Liver (tissue), 9 donors: Measurements from ENCODE around the gene HLA-DRB1. TPM values are rescaled to one million over a fixed set of nuclear protein-coding genes. Genes with fewer than 3 reads are reported as not detected.

Experiments used
- DNase-seq: peaks from one replicate; pipeline ENCODE4 v3.0.0-alpha.2; 2017; ENCODE audit warnings: low spot score
- H3K27ac ChIP-seq, 2 donors: one replicate each; pipeline ENCODE4 v1.7.0; 2013; ENCODE audit warnings: inconsistent platforms in 2 of 2, low read length in 2 of 2, control low read depth in 1 of 2, low read depth in 1 of 2, mild to moderate bottlenecking in 1 of 2
- H3K27me3 ChIP-seq, 4 donors: one replicate each; pipeline versions ENCODE4 v1.6.1 to v1.7.0; 2013; ENCODE audit warnings: low read length in 3 of 4, inconsistent platforms in 1 of 4, mild to moderate bottlenecking in 1 of 4, moderate library complexity in 1 of 4; ENCODE audit not compliant: control insufficient read depth in 4 of 4, insufficient read depth in 4 of 4
- H3K36me3 ChIP-seq, 4 donors: one replicate each; pipeline versions ENCODE4 v1.6.1 to v1.7.0; 2013; ENCODE audit warnings: low read length in 3 of 4, mild to moderate bottlenecking in 3 of 4, low read depth in 1 of 4, moderate library complexity in 1 of 4; ENCODE audit not compliant: control insufficient read depth in 4 of 4, insufficient read depth in 3 of 4
- H3K4me1 ChIP-seq, 4 donors: one replicate each; pipeline versions ENCODE4 v1.6.1 to v1.7.0; 2013; ENCODE audit warnings: low read length in 3 of 4, mild to moderate bottlenecking in 3 of 4, moderate library complexity in 1 of 4; ENCODE audit not compliant: control insufficient read depth in 4 of 4, insufficient read depth in 4 of 4
- H3K4me3 ChIP-seq, 3 donors: one replicate each; pipeline versions ENCODE4 v1.6.1 to v1.7.0; 2013; ENCODE audit warnings: low read length in 3 of 3, control low read depth in 1 of 3, low read depth in 1 of 3, mild to moderate bottlenecking in 1 of 3
- H3K9ac ChIP-seq, 2 donors: one replicate each; pipeline ENCODE4 v1.7.0; 2013; ENCODE audit warnings: low read length in 2 of 2, mild to moderate bottlenecking in 2 of 2, moderate library complexity in 2 of 2, control low read depth in 1 of 2, low read depth in 1 of 2
- H3K9me3 ChIP-seq, 4 donors: one replicate each; pipeline versions ENCODE4 v1.6.1 to v1.7.0; 2013; ENCODE audit warnings: low read length in 3 of 4; ENCODE audit not compliant: control insufficient read depth in 4 of 4
- EGR1 ChIP-seq, 2 donors: IDR thresholded peaks; 2 replicates each; pipeline ENCODE4 v1.6.1; 2016 to 2018; ENCODE audit warnings: antibody characterized with exemption in 2 of 2, low read depth in 2 of 2
- FOXA1 ChIP-seq: IDR thresholded peaks from 2 replicates; pipeline ENCODE4 v1.6.1; 2016; ENCODE audit warnings: antibody characterized with exemption
- FOXA2 ChIP-seq: IDR thresholded peaks from 2 replicates; pipeline ENCODE4 v1.6.1; 2016; ENCODE audit warnings: antibody characterized with exemption
- GABPA ChIP-seq, 2 donors: IDR thresholded peaks in 1 of 2; conservative IDR thresholded peaks in 1 of 2; 2 replicates each; pipeline ENCODE4 v1.6.1; 2016; ENCODE audit warnings: antibody characterized with exemption in 2 of 2, mild to moderate bottlenecking in 1 of 2, moderate library complexity in 1 of 2
- HNF4A ChIP-seq, 2 donors: conservative IDR thresholded peaks; 2 replicates each; pipeline ENCODE4 v1.6.1; 2016; ENCODE audit warnings: antibody characterized with exemption in 2 of 2, mild to moderate bottlenecking in 2 of 2
- HNF4G ChIP-seq: IDR thresholded peaks from 2 replicates; pipeline ENCODE4 v1.6.1; 2016; ENCODE audit warnings: antibody characterized with exemption
- JUND ChIP-seq, 2 donors: IDR thresholded peaks; 2 replicates each; pipeline ENCODE4 v1.6.1; 2016; ENCODE audit warnings: antibody characterized with exemption in 2 of 2
- NR2F2 ChIP-seq: IDR thresholded peaks from 2 replicates; pipeline ENCODE4 v1.6.1; 2016; ENCODE audit warnings: antibody characterized with exemption
- RAD21 ChIP-seq, 2 donors: IDR thresholded peaks; 2 replicates each; pipeline ENCODE4 v1.6.1; 2016; ENCODE audit warnings: antibody characterized with exemption in 2 of 2, mild to moderate bottlenecking in 2 of 2
- RXRA ChIP-seq, 2 donors: IDR thresholded peaks; 2 replicates each; pipeline ENCODE4 v1.6.1; 2017 to 2018; ENCODE audit warnings: antibody characterized with exemption in 2 of 2, mild to moderate bottlenecking in 1 of 2
- SP1 ChIP-seq: IDR thresholded peaks from 2 replicates; pipeline ENCODE4 v1.6.1; 2018; ENCODE audit warnings: antibody characterized with exemption, mild to moderate bottlenecking
- TAF1 ChIP-seq: conservative IDR thresholded peaks from 2 replicates; pipeline ENCODE4 v1.6.1; 2016; ENCODE audit warnings: antibody characterized with exemption, mild to moderate bottlenecking
- WGBS: extraction: QIAGEN DNeasy Blood & Tissue Kit; methylation state at CpG from one replicate; pipeline ENCODE4 v1.1.7; 2013; 5-methylcytosine and 5-hydroxymethylcytosine counted together
- polyA plus RNA-seq, 2 donors: library from polyadenylated mRNA; stranded (reverse) in 1 of 2; unstranded in 1 of 2; fragments of 200-250 nt in 1 of 2; fragments of >200 nt in 1 of 2; fragmentation: Nextera tagmentation in 1 of 2; extraction: Ambion mirVana in 1 of 2; gene quantifications; one replicate each; pipeline versions ENCODE4 v1.2.1 to v1.2.3, GENCODE V29; 2013 to 2015
- total RNA-seq, 2 donors: library from RNA; depleted of rRNA; stranded (reverse); fragments of >200 nt; gene quantifications; one replicate each; pipeline ENCODE4 v1.2.3, GENCODE V29; 2014
- TF ChIP-seq, protein P1 (sequence below): IDR thresholded peaks from 2 replicates; pipeline ENCODE4 v1.6.1; 2016; ENCODE audit warnings: antibody characterized with exemption
- TF ChIP-seq, protein P2 (sequence below): IDR thresholded peaks from 2 replicates; pipeline ENCODE4 v1.6.1; 2016; ENCODE audit warnings: antibody characterized with exemption
- TF ChIP-seq, protein P3 (sequence below): IDR thresholded peaks from 2 replicates; pipeline ENCODE4 v1.6.1; 2016; ENCODE audit warnings: antibody characterized with exemption
- TF ChIP-seq, protein P4 (sequence below): fragments of 150-350 bp; IDR thresholded peaks from 2 replicates; pipeline ENCODE4 v1.5.1; 2017; ENCODE audit warnings: improper control_type of control experiment, low read depth, low read length; ENCODE audit not compliant: missing input control
- TF ChIP-seq, protein P5 (sequence below): IDR thresholded peaks from 2 replicates; pipeline ENCODE4 v1.6.1; 2016; ENCODE audit warnings: antibody characterized with exemption, mild to moderate bottlenecking
- donor health status: healthy.
- donor health status: healthy.
- donor health status: healthy.
- donor health status: healthy.
- donor health status: healthy.

The HLA-DRB1 gene
- total and polyA plus RNA-seq, 4 donors = 26.0 to 46.1 (median 36.4) TPM

DNA sequence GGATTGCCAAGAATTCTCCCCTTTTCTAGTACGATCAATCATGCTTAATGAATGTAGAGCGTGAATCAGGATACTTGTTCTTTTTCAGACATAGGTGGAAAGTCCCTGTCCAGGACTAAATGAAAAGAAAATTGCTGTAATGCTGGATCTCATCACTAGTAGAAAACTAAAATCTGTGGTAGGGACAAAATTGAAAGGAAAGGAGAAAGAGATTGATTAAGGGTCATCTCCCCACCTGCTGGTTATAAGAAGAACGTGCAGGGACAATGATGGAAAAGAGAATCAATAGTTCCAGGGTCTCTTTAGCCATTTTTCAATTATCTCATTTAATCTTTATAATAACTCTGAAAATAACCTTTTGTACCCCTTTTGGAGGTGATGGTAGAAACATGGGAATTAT, 18.7 kb upstream of the HLA-DRB1 start:
- Histone ChIP-seq H3K4me3 (no peak overlapping the region), H3K4me1 (no peaks in the 10 kb centered on the region), H3K36me3 (no peaks in the 10 kb centered on the region), H3K27me3 (peaks cover 0 to 2% (median 0%) of the 10 kb centered on the region in 4 donors), H3K9ac (no peak overlapping the region), H3K27ac (no peak overlapping the region), H3K9me3 (no peaks in the 10 kb centered on the region)
- 26% methylated on average over 3 of the region's 3 CpGs for WGBS
- no peak for DNase-seq
- no peak for TF ChIP-seq JUND (IDR thresholded peaks at IDR 0.05)
- TF ChIP-seq TAF1 = no peak
- TF ChIP-seq RXRA (IDR thresholded peaks at IDR 0.05) = no peak
- no peak for TF ChIP-seq NR2F2
- no peak for TF ChIP-seq HNF4A (conservative IDR thresholded peaks at IDR 0.05)
- TF ChIP-seq, protein P1, sequence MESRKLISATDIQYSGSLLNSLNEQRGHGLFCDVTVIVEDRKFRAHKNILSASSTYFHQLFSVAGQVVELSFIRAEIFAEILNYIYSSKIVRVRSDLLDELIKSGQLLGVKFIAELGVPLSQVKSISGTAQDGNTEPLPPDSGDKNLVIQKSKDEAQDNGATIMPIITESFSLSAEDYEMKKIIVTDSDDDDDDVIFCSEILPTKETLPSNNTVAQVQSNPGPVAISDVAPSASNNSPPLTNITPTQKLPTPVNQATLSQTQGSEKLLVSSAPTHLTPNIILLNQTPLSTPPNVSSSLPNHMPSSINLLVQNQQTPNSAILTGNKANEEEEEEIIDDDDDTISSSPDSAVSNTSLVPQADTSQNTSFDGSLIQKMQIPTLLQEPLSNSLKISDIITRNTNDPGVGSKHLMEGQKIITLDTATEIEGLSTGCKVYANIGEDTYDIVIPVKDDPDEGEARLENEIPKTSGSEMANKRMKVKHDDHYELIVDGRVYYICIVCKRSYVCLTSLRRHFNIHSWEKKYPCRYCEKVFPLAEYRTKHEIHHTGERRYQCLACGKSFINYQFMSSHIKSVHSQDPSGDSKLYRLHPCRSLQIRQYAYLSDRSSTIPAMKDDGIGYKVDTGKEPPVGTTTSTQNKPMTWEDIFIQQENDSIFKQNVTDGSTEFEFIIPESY = no peak
- TF ChIP-seq, protein P2, sequence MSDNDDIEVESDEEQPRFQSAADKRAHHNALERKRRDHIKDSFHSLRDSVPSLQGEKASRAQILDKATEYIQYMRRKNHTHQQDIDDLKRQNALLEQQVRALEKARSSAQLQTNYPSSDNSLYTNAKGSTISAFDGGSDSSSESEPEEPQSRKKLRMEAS = no peak
- TF ChIP-seq, protein P3, sequence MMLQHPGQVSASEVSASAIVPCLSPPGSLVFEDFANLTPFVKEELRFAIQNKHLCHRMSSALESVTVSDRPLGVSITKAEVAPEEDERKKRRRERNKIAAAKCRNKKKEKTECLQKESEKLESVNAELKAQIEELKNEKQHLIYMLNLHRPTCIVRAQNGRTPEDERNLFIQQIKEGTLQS = no peak
- no peak for TF ChIP-seq FOXA2
- TF ChIP-seq, protein P4, sequence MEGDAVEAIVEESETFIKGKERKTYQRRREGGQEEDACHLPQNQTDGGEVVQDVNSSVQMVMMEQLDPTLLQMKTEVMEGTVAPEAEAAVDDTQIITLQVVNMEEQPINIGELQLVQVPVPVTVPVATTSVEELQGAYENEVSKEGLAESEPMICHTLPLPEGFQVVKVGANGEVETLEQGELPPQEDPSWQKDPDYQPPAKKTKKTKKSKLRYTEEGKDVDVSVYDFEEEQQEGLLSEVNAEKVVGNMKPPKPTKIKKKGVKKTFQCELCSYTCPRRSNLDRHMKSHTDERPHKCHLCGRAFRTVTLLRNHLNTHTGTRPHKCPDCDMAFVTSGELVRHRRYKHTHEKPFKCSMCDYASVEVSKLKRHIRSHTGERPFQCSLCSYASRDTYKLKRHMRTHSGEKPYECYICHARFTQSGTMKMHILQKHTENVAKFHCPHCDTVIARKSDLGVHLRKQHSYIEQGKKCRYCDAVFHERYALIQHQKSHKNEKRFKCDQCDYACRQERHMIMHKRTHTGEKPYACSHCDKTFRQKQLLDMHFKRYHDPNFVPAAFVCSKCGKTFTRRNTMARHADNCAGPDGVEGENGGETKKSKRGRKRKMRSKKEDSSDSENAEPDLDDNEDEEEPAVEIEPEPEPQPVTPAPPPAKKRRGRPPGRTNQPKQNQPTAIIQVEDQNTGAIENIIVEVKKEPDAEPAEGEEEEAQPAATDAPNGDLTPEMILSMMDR = no peak
- TF ChIP-seq EGR1 (IDR thresholded peaks at IDR 0.05; ENCODE audit: low read depth in 2 of 2) = no peak
- no peak for TF ChIP-seq HNF4G
- TF ChIP-seq RAD21 (IDR thresholded peaks at IDR 0.05) = no peak
- TF ChIP-seq FOXA1 = no peak
- no peak for TF ChIP-seq SP1

DNA sequence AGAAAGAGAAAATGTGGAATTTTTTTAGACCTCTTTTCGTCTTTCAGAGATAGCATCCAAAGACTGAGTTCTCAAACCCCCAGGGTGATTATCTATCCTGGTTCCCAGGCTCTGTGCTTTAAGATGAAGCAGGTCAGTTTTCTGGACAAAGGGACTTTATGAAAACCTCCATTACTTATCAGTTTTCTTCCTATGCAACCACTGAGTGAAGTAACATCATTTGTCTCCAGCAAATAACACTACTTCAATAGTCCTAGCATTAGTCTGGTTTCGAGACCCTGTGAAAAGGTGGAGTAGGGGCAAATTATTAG, 18.3 kb upstream of the HLA-DRB1 start:
- TF ChIP-seq, protein P1 = no peak
- TF ChIP-seq TAF1 = no peak
- TF ChIP-seq, protein P3 = no peak
- no peak for TF ChIP-seq FOXA2
- TF ChIP-seq, protein P5, sequence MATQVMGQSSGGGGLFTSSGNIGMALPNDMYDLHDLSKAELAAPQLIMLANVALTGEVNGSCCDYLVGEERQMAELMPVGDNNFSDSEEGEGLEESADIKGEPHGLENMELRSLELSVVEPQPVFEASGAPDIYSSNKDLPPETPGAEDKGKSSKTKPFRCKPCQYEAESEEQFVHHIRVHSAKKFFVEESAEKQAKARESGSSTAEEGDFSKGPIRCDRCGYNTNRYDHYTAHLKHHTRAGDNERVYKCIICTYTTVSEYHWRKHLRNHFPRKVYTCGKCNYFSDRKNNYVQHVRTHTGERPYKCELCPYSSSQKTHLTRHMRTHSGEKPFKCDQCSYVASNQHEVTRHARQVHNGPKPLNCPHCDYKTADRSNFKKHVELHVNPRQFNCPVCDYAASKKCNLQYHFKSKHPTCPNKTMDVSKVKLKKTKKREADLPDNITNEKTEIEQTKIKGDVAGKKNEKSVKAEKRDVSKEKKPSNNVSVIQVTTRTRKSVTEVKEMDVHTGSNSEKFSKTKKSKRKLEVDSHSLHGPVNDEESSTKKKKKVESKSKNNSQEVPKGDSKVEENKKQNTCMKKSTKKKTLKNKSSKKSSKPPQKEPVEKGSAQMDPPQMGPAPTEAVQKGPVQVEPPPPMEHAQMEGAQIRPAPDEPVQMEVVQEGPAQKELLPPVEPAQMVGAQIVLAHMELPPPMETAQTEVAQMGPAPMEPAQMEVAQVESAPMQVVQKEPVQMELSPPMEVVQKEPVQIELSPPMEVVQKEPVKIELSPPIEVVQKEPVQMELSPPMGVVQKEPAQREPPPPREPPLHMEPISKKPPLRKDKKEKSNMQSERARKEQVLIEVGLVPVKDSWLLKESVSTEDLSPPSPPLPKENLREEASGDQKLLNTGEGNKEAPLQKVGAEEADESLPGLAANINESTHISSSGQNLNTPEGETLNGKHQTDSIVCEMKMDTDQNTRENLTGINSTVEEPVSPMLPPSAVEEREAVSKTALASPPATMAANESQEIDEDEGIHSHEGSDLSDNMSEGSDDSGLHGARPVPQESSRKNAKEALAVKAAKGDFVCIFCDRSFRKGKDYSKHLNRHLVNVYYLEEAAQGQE = no peak
- no peak for TF ChIP-seq FOXA1
- TF ChIP-seq, protein P2 = no peak
- TF ChIP-seq NR2F2 = no peak
- no peak for TF ChIP-seq SP1
- TF ChIP-seq HNF4A (conservative IDR thresholded peaks at IDR 0.05) = no peak
- no peak for TF ChIP-seq RXRA (IDR thresholded peaks at IDR 0.05)
- TF ChIP-seq HNF4G = no peak
- TF ChIP-seq RAD21 (IDR thresholded peaks at IDR 0.05) = no peak
- TF ChIP-seq, protein P4 = no peak
- no peak for TF ChIP-seq GABPA (IDR thresholded peaks at IDR 0.05 in 1 of 2, conservative IDR thresholded peaks at IDR 0.05 in 1 of 2)
- no peak for TF ChIP-seq JUND (IDR thresholded peaks at IDR 0.05)
- Histone ChIP-seq H3K27ac (no peak overlapping the region), H3K27me3 (peaks cover 0 to 2% (median 0%) of the 10 kb centered on the region in 4 donors), H3K9me3 (no peaks in the 10 kb centered on the region), H3K36me3 (no peaks in the 10 kb centered on the region), H3K4me3 (no peak overlapping the region), H3K9ac (no peak overlapping the region), H3K4me1 (no peaks in the 10 kb centered on the region)
- 45% methylated on average over 2 of the region's 2 CpGs for WGBS
- no peak for DNase-seq
